Memory B cell (primary cell): ENCODE measurements around the gene PDE11A.

Experiments used
- ATAC-seq: fragments of 150-1000 bp; cut with Tn5 transposase; 2 replicates; pipeline ENCODE4 v1.10.0; 2021; ENCODE audit warnings: low read depth, mild to moderate bottlenecking, moderate library complexity
- DNase-seq, 2 donors: peaks; one replicate each; pipeline ENCODE4 v3.0.0; 2022; ENCODE audit warnings: low spot score in 2 of 2
- H3K27ac Mint-ChIP-seq: one replicate; pipeline ENCODE4 v1.8.0; 2022; ENCODE audit warnings: mild to moderate bottlenecking, moderate library complexity, mixed read lengths
- H3K27me3 Mint-ChIP-seq: one replicate; pipeline ENCODE4 v1.8.0; 2022; ENCODE audit warnings: mixed read lengths
- H3K36me3 Mint-ChIP-seq: one replicate; pipeline ENCODE4 v1.8.0; 2022; ENCODE audit warnings: mild to moderate bottlenecking, mixed read lengths
- H3K4me1 Mint-ChIP-seq: one replicate; pipeline ENCODE4 v1.8.0; 2022; ENCODE audit warnings: mixed read lengths
- H3K4me3 Mint-ChIP-seq: one replicate; pipeline ENCODE4 v1.8.0; 2022; ENCODE audit warnings: mild to moderate bottlenecking, moderate library complexity, mixed read lengths
- H3K9me3 Mint-ChIP-seq: one replicate; pipeline ENCODE4 v1.8.0; 2022; ENCODE audit warnings: mixed read lengths

Gene PDE11A

DNA sequence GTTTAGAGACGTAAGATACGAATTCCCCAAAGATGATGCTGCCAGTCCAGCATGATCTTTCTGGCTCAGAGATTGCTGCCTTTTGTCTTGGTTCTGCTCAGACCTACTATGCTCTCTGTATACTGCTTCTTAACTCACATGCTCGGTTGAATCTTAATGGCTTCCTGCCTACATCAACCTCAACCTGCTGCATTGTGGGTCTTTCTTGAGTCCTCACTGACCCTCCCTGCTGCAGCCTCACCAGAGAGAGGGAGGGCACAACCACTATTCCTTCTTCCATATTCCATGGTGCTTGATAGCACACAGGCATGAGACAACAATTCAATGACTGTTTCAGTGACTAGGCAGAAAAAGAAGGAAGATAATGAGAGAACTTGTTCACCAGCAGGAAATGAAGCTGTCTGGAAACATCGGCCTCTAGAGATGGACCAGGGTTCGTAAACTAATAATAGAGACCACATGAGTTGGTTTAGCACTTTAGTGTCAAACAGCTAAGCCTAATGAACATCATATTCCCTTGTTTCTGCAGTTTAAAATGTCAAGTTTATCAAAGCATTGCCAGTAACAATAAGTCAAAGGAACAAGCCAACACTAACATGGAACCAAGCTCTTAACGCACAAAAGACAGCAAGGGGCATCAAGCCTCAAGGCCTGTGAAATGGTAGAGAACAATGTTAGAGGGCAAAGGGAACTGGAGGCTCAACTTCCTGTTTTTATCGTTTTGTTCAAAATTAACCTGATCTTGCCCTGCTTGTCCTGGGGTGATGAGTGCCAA lies 333.9 kb downstream of the PDE11A start:
- Mint-ChIP-seq H3K4me1 (no peaks in the 10 kb centered on the region), H3K27me3 (peaks cover 10% of the 10 kb centered on the region), H3K9me3 (no peaks in the 10 kb centered on the region), H3K27ac (no peak overlapping the region), H3K4me3 (no peak overlapping the region), H3K36me3 (no peaks in the 10 kb centered on the region)
- ATAC-seq (no peak), DNase-seq (no peak)

DNA sequence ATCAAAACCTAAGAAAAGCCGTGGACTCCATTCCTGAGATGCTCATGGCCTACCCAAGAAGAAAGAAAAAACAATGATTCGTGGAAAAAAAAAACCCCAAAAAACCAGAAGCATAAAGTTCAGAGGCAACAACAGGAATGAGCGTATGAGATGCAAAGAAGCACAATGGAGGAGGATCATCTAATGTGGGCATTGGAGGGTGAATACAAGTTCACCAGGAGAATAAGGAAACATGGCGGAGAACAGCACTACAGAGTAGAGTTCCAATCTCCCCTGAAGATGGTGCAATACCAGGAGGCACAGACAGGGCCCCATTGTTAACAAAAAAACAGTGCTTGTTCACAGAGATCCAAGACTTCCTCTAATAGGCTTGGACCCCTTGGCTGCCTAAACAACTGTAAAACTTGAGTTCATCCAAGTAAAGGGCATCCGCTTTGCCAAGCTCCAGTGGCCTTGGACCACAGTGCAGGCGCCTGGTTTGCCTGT lies 337.2 kb downstream of the PDE11A start:
- Mint-ChIP-seq H3K27ac (no peak overlapping the region), H3K4me1 (no peaks in the 10 kb centered on the region), H3K9me3 (no peaks in the 10 kb centered on the region), H3K27me3 (peaks cover 8% of the 10 kb centered on the region), H3K36me3 (no peaks in the 10 kb centered on the region), H3K4me3 (no peak overlapping the region)
- no peak for ATAC-seq
- DNase-seq = no peak

DNA sequence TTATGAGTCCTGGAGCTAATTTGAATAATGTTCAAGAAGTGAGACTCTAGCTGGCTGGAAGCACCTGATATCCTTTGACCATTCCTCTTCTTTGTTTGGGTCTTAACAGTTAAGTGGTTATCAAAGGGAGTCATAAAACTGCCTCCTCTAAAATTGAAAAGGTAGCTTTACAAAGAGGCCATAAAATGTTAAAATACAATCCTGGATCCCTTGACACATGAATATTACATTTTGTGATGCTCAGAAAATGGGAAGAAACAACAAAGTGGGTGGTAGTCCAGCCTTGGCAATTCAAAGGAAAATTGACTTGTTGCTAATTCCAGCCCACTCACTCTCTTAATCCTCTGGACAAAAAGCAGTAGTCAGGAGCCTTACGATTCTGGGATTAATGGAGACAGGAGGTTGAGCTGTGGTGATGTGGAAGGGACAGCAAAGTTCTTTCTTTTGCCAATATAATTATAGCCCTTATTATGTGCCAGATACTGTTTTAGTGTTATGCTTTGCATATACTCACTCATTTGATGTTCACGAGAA lies 339.2 kb downstream of the PDE11A start:
- Mint-ChIP-seq H3K9me3 (no peaks in the 10 kb centered on the region), H3K36me3 (no peaks in the 10 kb centered on the region), H3K27ac (no peak overlapping the region), H3K27me3 (peaks cover 8% of the 10 kb centered on the region), H3K4me1 (no peaks in the 10 kb centered on the region), H3K4me3 (no peak overlapping the region)
- DNase-seq = no peak
- no peak for ATAC-seq

DNA sequence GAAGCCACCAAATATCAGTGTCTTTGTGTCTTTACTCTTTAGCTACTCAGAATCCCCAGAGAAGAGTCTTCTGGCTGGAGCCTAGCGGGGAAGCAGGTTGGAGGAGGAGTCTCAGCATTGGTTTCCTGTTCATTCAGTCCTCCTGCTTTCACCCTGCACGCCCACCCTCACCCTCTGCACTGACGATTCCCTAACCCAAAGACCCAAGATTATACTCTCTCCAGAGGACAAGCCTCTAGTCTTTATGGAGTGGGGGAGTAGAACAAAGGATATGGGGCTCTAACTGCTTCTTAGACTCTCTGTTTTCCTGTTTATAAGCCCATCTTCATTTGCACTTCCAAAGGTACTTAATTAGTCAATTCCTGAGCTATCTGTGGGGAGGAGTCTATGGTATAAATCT lies 341.2 kb downstream of the PDE11A start:
- Mint-ChIP-seq H3K9me3 (no peaks in the 10 kb centered on the region), H3K36me3 (no peaks in the 10 kb centered on the region), H3K27ac (no peak overlapping the region), H3K27me3 (peaks cover 10% of the 10 kb centered on the region), H3K4me1 (no peaks in the 10 kb centered on the region), H3K4me3 (no peak overlapping the region)
- DNase-seq (no peak), ATAC-seq (no peak)

DNA sequence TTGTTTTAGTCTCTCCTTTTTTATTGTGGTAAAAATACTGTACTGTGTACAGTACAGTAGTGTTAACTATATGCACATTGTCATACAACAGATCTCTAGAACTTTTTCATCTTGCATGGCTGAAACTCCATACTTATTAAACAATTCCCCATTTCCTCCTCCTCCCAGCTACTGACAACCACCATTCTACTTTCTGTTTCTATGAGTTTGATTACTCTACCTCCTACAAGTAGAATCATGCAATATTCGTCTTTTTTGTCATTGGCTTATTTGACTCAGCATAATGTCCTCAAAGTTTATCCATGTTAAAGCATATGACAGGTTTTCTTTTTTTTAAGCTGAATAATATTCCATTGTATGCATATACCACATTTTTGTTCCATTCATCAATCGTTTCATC lies 341.8 kb downstream of the PDE11A start:
- no peak for DNase-seq
- H3K36me3 Mint-ChIP-seq = no peaks in the 10 kb centered on the region
- H3K9me3 Mint-ChIP-seq = no peaks in the 10 kb centered on the region
- H3K4me3 Mint-ChIP-seq = no peak overlapping the region
- H3K4me1 Mint-ChIP-seq = no peaks in the 10 kb centered on the region
- no peak overlapping the region for H3K27ac Mint-ChIP-seq
- H3K27me3 Mint-ChIP-seq = peaks cover 12% of the 10 kb centered on the region
- no peak for ATAC-seq

DNA sequence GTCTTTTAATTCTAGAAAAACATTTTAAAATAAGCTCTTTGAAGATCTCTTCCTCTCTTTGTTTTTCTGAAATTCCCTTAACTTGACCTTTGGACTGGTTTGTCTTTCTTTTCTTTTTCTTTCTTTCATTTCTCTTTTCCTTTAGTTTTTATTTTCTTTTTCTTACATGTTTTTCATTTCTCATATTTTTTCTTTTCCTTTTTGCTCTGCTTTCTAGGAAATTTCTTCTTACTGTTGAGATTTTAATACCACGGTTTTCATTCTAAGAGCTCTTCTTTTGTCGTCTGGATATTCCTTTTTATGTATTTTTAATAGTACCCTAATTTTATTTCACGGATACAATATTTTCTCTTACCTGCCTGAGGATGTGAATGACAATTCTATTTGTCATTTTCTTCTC lies 342.2 kb downstream of the PDE11A start:
- ATAC-seq = no peak
- no peaks in the 10 kb centered on the region for H3K9me3 Mint-ChIP-seq
- H3K4me3 Mint-ChIP-seq = no peak overlapping the region
- H3K27ac Mint-ChIP-seq = no peak overlapping the region
- no peak for DNase-seq
- no peaks in the 10 kb centered on the region for H3K36me3 Mint-ChIP-seq
- H3K27me3 Mint-ChIP-seq = peaks cover 12% of the 10 kb centered on the region
- H3K4me1 Mint-ChIP-seq = no peaks in the 10 kb centered on the region

DNA sequence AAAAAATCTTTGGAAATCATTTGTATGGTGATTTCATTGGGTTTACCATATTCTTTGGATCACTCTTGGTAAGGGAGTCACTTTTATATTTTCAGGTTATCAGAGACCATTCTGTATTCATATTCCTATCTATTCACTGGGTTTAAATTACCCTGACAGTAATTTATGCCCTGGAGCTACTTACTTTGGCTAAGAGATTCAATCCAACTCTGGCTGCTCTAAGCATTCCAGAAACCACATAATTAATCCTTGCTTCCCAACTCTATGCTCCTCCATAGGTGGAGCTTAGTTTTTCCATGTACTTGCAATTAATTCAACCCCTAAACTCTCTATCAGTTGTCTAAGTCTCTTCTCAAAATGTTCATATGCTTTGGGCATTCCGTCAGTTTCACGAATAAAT lies 343.7 kb downstream of the PDE11A start:
- ATAC-seq (no peak), DNase-seq (no peak)
- Mint-ChIP-seq H3K27me3 (peaks cover 7% of the 10 kb centered on the region), H3K4me1 (no peaks in the 10 kb centered on the region), H3K9me3 (no peaks in the 10 kb centered on the region), H3K4me3 (no peak overlapping the region), H3K36me3 (no peaks in the 10 kb centered on the region), H3K27ac (no peak overlapping the region)

DNA sequence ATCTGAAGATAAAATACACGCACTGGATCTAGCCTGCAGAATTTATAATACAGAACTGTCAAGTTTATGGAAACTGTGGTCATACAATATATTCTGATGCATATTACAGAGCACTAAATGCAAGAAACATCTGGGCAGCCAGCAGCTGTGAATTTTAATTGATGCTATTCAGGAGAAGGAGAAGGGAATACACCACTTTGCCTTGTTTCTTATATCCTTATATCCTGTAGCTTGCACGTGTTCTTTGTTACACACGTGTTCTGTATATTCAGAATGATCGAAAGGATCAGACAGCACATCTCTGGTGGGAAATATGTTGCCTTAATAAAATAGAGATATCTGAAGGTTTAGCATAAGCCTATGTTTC lies 344.2 kb downstream of the PDE11A start:
- H3K36me3 Mint-ChIP-seq = no peaks in the 10 kb centered on the region
- H3K9me3 Mint-ChIP-seq = no peaks in the 10 kb centered on the region
- H3K27ac Mint-ChIP-seq = no peak overlapping the region
- H3K4me3 Mint-ChIP-seq = no peak overlapping the region
- ATAC-seq (no peak), DNase-seq (no peak)
- H3K27me3 Mint-ChIP-seq = peaks cover 5% of the 10 kb centered on the region
- no peaks in the 10 kb centered on the region for H3K4me1 Mint-ChIP-seq

DNA sequence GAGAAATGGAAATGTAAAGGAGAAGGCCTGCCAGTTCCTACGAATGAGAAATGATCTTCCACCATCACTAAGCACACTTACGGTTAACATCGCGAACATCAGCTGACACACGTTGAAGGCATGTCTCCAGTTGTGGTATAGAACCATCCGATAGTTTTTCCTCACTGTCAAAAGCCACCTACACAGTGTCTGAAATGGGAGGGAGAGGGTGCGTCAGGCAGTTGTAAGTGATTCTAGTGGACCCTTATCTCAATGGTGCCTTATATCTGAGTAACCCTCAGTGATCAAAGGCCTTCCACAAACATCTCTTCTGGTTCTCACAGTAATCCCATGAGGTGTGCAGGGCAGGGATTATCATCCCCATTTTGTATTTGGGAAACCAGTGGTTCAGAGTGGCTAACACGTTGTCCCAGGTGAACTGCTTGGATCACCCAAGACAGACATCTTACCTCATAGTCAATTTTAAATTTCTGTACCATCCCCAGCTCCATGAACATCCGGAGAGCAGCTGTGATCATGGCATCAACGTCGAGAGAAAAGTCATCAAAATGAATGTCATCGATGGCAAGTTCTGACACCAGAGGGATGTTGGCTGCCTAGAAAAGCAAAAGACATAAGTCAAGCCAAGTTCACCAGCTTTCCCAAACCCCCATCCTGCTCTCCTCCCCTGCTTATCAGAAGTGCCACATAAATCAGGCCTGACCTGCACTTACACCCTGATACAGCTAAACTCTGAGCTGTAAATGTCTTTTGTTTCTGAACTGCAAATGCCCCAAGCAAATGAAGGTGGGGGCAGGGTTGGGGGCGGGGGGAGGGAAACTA lies 344.8 kb downstream of the PDE11A start:
- Mint-ChIP-seq H3K27ac (no peak overlapping the region), H3K36me3 (no peaks in the 10 kb centered on the region), H3K27me3 (peaks cover 5% of the 10 kb centered on the region), H3K4me3 (no peak overlapping the region), H3K9me3 (no peaks in the 10 kb centered on the region), H3K4me1 (no peaks in the 10 kb centered on the region)
- DNase-seq (no peak), ATAC-seq (no peak)

DNA sequence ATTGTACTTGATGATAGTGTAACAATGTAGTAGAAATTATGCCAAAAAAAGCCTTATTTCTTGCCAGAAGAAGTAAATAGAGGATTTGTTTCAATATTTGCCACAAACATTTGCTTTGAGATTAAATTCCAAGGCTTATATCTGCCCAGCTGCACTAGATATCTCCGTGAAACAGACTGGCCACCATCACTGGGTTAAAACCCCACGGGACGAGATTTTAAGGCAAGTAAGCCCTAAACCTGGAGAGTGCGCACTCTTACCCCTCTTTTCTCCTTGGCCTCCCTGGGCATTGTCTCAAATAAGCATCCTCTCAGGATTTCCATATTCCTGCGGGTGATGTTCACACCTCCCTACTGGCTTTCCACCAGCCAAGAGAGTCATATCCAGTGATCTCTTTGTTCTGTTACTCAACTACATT lies 345.6 kb downstream of the PDE11A start:
- no peak overlapping the region for H3K27ac Mint-ChIP-seq
- H3K36me3 Mint-ChIP-seq = no peaks in the 10 kb centered on the region
- ATAC-seq (no peak), DNase-seq (no peak)
- no peaks in the 10 kb centered on the region for H3K9me3 Mint-ChIP-seq
- no peak overlapping the region for H3K4me3 Mint-ChIP-seq
- peaks cover 4% of the 10 kb centered on the region for H3K27me3 Mint-ChIP-seq
- H3K4me1 Mint-ChIP-seq = no peaks in the 10 kb centered on the region

DNA sequence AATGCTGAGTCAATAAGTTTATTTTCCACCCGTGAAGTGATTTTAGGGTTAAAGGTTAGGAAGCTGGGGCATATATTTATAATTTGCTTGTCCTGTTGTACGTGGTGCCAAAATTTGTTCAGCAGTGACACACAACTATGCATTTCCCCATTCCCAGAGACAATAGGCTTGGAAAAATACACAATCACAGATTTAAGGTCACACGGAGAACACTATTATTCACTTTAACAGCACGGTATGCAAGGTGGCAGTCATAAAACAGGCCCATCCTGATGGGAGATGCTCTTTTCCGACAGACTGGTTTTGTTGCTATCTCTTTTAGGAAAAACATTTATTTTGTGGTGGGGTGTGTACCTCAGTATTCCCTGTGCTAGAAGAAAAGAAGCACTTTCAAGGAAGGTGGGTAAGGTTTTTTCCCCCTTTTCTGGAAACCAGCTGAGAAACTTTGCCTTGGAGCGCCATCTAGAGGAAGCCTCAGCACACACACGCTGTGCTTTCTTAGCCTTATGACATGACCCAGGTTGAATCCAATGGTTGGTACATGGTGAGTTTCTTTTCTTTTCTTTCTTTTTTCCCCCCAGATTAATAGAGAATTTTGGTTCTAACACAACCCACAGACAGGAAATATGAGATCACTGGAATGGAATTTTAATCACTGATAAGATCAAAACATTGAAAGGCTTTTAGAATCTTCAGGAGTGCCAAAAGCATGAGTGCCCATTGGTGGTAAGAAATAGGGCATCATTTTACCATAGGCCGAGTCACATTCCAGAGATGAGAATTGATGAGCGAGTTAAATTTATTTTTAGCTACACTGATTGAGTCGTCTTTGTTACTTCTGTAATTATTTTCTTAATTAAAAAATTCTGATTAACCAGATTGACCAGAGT lies 347.9 kb downstream of the PDE11A start:
- H3K27me3 Mint-ChIP-seq = peaks cover 4% of the 10 kb centered on the region
- no peaks in the 10 kb centered on the region for H3K4me1 Mint-ChIP-seq
- peak; percentile 56 for ATAC-seq
- no peak overlapping the region for H3K27ac Mint-ChIP-seq
- H3K4me3 Mint-ChIP-seq = no peak overlapping the region
- H3K36me3 Mint-ChIP-seq = no peaks in the 10 kb centered on the region
- no peaks in the 10 kb centered on the region for H3K9me3 Mint-ChIP-seq
- peak; percentile 23 to 25 for DNase-seq

DNA sequence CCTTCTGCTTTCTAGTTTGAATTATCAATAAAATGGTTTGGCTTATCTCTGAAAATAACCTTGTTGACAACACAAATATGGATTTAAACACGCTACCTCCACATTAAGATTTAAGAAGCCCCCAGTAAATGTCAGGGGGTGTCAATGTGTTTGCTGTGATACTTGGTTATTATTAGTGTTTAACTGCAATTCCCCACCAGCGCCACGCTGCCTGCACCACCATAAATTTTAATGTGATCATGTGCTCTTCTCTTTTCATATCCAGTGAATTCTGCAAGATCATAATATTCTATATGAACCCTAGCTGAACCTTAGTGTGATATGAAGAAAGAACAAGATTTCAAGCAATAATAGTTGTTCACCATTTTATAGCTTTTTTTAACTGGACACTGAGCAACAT lies 349.3 kb downstream of the PDE11A start:
- Mint-ChIP-seq H3K4me3 (no peak overlapping the region), H3K27me3 (peaks cover 4% of the 10 kb centered on the region), H3K27ac (no peak overlapping the region), H3K36me3 (no peaks in the 10 kb centered on the region), H3K9me3 (no peaks in the 10 kb centered on the region), H3K4me1 (no peaks in the 10 kb centered on the region)
- ATAC-seq = no peak
- no peak for DNase-seq

DNA sequence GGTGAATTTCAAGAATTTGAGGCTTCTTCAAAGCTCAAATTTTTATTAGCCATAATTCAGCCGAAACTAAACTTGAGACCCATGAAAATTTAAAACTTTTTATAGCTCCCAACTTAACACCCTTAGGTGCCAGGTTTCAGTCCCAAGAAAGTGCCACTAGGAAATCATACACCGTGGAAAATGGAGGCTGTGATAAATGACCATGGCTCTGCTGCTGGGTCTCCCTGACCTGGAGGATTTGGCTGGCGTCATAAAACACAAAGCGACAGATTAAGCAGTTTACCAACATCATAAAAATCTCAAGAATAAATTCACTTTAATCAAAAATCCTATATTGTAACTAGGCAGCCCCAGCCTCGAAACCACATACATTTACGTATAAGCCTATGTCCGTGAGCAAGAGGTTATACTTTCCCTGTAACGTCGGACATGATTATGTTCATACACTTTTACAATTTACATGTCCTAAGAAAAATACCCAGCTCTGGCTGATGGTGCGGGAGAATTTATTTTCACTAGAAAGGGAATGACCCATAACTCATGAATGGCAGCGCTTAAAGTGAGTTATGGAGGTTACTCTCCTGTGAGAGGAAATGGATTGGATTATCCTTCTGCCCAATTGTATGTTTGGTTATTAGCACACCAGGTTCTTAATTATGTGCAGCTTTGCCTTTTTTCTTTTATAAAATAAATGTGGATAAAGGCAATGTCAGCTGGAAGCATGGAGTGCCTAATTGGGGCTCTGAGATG lies 350.6 kb downstream of the PDE11A start:
- Mint-ChIP-seq H3K4me3 (no peak overlapping the region), H3K4me1 (no peaks in the 10 kb centered on the region), H3K9me3 (no peaks in the 10 kb centered on the region), H3K36me3 (no peaks in the 10 kb centered on the region), H3K27me3 (peaks cover 2% of the 10 kb centered on the region), H3K27ac (no peak overlapping the region)
- ATAC-seq (no peak), DNase-seq (no peak)
